HG03439 (cell line): Measurements from ENCODE around the gene LRRC42.

Experiments
- ATAC-seq: cut with Tn5 transposase; IDR thresholded peaks from one replicate; pipeline ENCODE4 v1.9.1; 2021; ENCODE audit warnings: mild to moderate bottlenecking, moderate library complexity; ENCODE audit not compliant: unreplicated experiment

Gene LRRC42

GRCh38 chr1:53946252-53947171 lies at the start of gene LRRC42:
Gene LRRC42, plus strand, starts transcription at chr1:53946350. Its CDS starts 5,650 bp downstream, at chr1:53952000.
- ATAC-seq, result peak; percentile 67

- no peak for ATAC-seq
Observed at GRCh38 chr1:53896635-53897229, 49.4 kb upstream of the LRRC42 start.

DNA sequence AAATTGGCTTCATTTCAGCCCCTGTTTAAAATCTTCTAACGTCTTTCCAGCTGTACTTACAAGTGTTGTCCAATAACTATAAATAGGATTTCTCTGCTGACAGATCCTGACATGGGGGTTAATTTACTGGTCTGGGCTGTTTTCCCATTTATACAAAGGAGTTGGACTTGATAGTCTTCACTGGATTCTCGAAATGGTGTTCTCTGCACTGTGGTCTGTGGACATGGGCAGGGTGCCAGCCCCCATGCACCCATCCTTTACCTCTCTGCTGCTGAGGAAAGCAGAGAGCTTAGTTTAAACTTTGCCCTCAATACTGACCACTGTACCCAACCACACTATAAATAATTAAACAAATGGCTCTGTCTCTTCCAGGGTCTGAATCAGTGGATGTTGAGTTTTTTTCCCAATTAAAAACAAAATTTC lies 46.9 kb upstream of the LRRC42 start:
- no peak for ATAC-seq

DNA sequence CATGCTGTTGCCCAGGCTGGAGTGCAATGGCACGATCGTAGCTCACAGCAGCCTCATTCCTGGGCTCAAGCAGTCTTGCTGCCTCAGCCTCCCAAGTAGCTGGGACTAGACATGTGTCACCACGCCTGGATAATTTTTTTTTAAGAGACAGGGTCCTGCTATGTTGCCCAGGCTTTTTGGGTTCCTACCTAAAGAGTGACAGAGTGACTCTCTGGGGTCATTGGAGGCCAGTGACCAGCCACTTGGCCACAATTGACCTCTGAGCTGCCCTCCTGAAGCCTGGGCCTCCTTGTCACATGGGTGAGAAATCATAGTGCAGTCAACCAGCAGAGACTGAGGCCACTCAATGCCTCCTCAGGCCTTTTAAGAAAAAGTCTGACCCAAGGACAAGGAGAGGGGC lies 46.4 kb upstream of the LRRC42 start:
- no peak for ATAC-seq

- no peak for ATAC-seq
Observed at GRCh38 chr1:53902235-53903138, 43.7 kb upstream of the LRRC42 start.

- no peak for ATAC-seq
Observed at GRCh38 chr1:53905509-53905908, 40.6 kb upstream of the LRRC42 start.

DNA sequence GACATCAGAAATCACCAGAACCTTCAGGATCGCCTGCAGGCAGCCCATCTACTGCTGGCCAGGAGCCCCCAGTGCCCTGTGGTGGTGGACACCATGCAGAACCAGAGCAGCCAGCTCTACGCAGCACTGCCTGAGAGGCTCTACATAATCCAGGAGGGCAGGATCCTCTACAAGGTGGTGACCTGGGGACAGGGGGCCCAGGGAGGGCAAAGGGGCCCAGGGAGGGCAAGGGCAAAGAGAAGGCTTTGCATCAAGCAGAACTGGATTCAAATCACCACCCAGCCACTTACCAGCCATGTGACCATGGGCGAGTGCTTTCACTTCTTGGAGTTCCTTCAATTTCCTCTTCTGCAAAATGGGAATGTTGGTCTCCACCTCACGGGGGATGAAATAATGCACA lies 40.0 kb upstream of the LRRC42 start:
- no peak for ATAC-seq

DNA sequence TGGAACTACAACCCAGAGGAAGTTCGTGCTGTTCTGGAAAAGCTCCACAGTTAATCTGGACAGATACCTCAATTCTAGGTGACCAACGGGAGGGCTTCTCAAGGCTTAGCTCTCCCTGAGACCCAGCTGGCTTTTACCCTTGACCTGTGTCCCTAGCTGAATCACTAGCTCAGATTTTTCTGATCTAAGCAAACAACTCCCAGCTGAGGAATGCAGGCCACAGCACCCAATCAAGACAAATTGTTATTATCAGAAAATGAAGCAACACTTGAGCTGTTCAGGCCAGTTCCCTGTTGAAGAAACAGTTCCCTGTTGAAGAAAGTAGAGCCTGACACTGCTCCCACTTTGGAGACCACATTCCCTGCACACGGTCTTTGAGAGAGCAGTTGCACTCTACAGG lies 36.2 kb upstream of the LRRC42 start:
- no peak for ATAC-seq

GRCh38 chr1:53911442-53911841 lies 34.7 kb upstream of the LRRC42 start:
- no peak for ATAC-seq

DNA sequence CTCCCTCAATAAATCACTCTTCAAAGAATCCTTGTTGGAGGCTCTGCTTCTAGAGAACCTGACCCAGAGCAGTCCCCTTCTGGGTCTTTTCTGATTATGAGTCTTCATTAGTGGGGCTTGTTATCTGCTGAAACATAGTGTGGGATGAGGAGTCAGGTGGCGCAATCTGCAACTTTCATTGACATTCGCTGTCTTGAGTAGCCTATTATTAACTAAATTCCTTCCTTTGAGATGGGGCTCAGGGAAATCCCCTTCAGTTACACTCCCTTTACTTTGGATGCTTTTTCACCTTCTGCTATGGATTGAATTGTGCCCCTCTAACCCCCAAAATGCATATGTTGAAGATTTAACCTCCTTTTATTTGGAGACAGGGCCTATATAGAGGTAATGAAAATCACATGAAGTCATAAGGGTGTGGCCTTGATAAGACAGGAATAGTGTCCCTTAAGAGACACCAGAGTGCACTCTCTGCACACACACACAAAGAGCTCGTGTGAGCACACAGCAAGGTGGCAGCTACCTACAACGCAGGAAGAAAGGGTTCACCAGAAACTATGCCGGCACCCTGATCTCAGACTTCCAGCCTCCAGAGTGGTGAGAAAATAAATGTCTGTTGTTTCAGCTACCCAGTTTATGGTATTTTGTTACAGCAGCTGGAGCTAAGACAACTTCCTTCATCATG lies 32.7 kb upstream of the LRRC42 start:
- no peak for ATAC-seq

DNA sequence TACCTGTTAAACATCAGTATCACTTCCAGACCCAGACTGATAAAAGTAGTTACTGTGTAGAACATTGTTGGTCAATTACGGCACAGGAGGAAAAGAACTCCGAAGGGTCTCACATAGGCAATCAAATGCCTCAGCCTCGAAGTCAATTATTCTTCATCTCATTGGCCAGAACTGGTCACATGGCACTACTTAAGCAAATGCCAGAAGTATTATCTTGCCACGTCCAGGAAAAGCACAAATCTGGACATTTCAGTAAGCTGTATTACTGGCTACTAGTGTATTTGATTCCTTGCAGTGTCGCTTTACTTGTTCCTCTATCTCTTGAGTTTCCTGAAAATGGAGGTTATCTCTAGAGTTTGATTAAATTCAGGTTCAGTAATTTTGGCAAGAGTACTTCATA lies 27.8 kb upstream of the LRRC42 start:
- no peak for ATAC-seq

DNA sequence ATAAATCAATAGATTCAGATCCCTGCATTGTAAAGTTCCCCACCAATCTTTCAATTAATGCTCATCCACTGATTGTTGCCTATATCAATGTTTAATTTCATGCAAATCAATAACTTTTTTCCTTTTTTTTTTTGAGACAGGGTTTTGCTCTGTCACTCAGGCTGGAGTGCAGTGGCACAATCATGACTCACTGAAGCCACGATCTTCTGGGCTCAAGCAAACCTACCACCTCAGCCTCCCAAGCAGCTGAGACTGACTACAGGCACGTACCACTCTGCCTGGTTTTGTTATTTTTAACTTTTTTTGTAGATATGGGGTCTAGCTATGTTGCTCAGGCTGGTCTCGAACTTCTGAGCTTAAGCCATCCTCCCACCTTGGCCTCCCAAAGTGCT lies 26.5 kb upstream of the LRRC42 start:
- ATAC-seq, result no peak

GRCh38 chr1:53927376-53927881 lies 18.7 kb upstream of the LRRC42 start:
- no peak for ATAC-seq

- ATAC-seq, result no peak
Observed at GRCh38 chr1:53929246-53929960, 16.7 kb upstream of the LRRC42 start.

DNA sequence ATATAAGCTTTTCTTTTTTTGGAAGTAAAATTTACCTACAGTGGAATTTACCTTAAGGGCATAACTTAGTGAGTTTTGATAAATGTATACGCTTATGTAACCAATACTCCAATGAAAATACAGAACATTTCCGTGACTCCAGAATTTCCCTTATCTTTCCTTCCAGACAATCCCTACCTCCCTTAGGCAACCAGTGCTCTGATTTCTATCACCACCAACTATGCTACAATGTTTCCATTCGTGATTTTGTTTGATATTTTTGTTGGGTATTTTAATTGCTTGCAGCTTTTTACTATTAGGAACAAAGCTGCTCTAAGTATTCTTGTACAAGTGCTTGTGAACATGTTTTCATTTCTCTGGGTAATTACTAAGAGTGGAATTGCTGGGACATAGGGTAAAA lies 15.2 kb upstream of the LRRC42 start:
- ATAC-seq, result no peak

GRCh38 chr1:53931523-53931922 lies 14.6 kb upstream of the LRRC42 start:
- ATAC-seq, result no peak

DNA sequence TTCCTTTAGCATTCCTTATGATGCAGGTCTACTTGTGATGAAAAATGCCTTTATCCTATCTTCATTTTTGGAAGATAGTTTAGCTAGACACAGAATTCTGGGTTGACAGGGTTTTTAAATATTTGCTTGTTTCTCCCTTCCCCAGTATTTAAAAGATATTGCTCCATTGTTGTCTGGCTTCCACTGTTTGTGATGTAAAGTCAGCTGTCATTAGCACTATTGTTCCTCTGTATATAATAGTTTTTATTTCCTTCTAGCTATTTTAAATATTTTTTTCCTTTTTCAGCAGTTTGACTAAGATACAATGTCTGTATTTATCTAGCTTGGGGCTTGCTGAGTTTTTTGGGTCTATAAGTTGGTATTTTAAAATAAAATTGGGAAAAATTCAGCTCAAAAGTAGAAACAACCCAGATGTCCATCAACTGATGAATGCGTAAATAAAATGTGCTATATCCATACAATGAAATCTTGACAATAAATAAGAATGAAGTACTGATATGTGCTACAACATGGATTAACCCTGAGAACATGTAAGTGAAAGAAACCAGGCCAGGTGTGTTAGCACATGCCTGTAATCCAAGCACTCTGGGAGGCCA lies 11.9 kb upstream of the LRRC42 start:
- ATAC-seq, result no peak

GRCh38 chr1:53936430-53936829 lies 9.7 kb upstream of the LRRC42 start:
- ATAC-seq, result no peak

DNA sequence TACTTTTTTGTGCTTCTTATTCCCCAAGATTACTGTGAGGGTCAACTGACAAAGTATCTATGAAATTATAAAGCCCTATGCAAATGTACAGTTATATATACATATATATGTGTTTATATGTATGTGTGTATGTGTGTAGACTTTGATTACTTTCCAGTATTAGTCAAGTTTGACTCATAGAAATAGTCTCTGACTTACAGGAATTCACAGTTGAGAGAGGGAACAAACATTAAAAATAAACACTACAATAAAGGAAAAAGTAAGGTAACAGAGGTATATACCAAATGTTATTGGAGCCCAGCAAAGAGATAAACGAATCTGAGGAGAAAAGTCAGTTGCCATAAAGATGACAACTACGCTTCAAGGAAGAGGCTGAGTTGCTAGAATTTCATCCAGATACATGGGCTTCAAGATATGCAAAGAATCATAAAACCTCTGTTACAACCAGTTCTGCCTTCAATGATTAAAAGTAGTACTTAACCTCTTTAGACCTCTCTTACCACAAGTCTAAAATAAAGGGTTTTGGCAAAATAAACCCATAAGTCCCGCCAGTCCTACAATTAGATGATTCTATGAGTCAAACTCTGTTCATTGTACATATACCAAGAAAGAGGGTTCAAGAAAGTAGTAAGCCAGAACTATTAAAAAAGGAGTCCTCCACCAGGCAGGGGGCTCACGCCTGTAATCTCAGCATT lies 7.9 kb upstream of the LRRC42 start:
- ATAC-seq, result no peak
